Stimulated activated CD4-positive, alpha-beta T cell treated with anti-CD3 and anti-CD28 coated beads, Interleukin-15, amount 100 ng/mL, for 1 hour (primary cell): ENCODE data around the gene EXOC5.
A peak's percentile ranks its signal among the peaks of the same experiment; 100 is the strongest.

Source experiments
- DNase-seq, 2 donors: peaks; one replicate each; pipeline ENCODE4 v3.0.0-alpha.2; 2020; ENCODE audit warnings: low read depth in 1 of 2, low spot score in 1 of 2

EXOC5 gene

GRCh38 chr14:57268161-57269069, at the start of gene EXOC5, which contains the start of gene AP5M1:
Gene EXOC5 (minus strand): TSS chr14:57268905. CDS start chr14:57268648, 257 bp downstream.
Gene AP5M1 (plus strand): TSS chr14:57268971. CDS start chr14:57269315, 344 bp downstream.
- DNase-seq, result peak; percentile 74 to 80

GRCh38 chr14:57317248-57317833, 48.6 kb upstream of the EXOC5 start:
- peak; percentile 32 to 33 for DNase-seq

- DNase-seq, result no peak
These were observed 45.8 kb upstream of the EXOC5 start for GRCh38 chr14:57314396-57315089.

- no peak for DNase-seq
These were observed 34.2 kb upstream of the EXOC5 start for GRCh38 chr14:57302883-57303282.

- no peak for DNase-seq
These were observed 30.8 kb upstream of the EXOC5 start for GRCh38 chr14:57299511-57299910.

GRCh38 chr14:57297852-57298251, 29.1 kb upstream of the EXOC5 start:
- no peak for DNase-seq

GRCh38 chr14:57295239-57295638, 26.5 kb upstream of the EXOC5 start:
- no peak for DNase-seq

- no peak for DNase-seq
These were observed 25.4 kb upstream of the EXOC5 start for GRCh38 chr14:57293866-57294837.

GRCh38 chr14:57291692-57292647, 23.3 kb upstream of the EXOC5 start:
- DNase-seq, result no peak

- no peak for DNase-seq
These were observed 22.0 kb upstream of the EXOC5 start for GRCh38 chr14:57290751-57291150.

GRCh38 chr14:57287745-57288144, 19.0 kb upstream of the EXOC5 start:
- DNase-seq, result no peak

- no peak for DNase-seq
These were observed 8.4 kb upstream of the EXOC5 start for GRCh38 chr14:57277062-57277461.

- DNase-seq, result no peak
These were observed 6.4 kb upstream of the EXOC5 start for GRCh38 chr14:57275023-57275664.

- no peak for DNase-seq
These were observed 5.8 kb upstream of the EXOC5 start for GRCh38 chr14:57274551-57274950.

GRCh38 chr14:57273236-57273635, 4.5 kb upstream of the EXOC5 start:
- no peak for DNase-seq

- DNase-seq, result no peak
These were observed 2.6 kb downstream of the EXOC5 start for GRCh38 chr14:57266065-57266464.

GRCh38 chr14:57262117-57262516, 6.6 kb downstream of the EXOC5 start:
- no peak for DNase-seq

GRCh38 chr14:57261604-57262003, 7.1 kb downstream of the EXOC5 start:
- no peak for DNase-seq

- DNase-seq, result no peak
These were observed 9.0 kb downstream of the EXOC5 start for GRCh38 chr14:57259672-57260071.
